H9 (cell line): Measurements from ENCODE around the gene EVI5. TPM values are rescaled to one million over a fixed set of nuclear protein-coding genes. Genes with fewer than 3 reads are reported as not detected.

Experiments used
- DNase-seq: peaks from one replicate; pipeline ENCODE4 v3.0.0-alpha.2; 2017
- H2AFZ ChIP-seq: one replicate; pipeline ENCODE4 v1.6.1; 2013; ENCODE audit warnings: mild to moderate bottlenecking, low read length, control low read depth, moderate library complexity
- H2AK5ac ChIP-seq: 2 replicates; pipeline ENCODE4 v1.6.1; 2013; ENCODE audit warnings: low read length, control low read depth, mixed read lengths; ENCODE audit not compliant: insufficient read length
- H2BK120ac ChIP-seq: one replicate; pipeline ENCODE4 v1.6.1; 2013; ENCODE audit warnings: low read depth, mild to moderate bottlenecking, low read length, control low read depth, inconsistent platforms; ENCODE audit not compliant: poor library complexity, severe bottlenecking
- H2BK12ac ChIP-seq: 2 replicates; pipeline ENCODE4 v1.6.1; 2013; ENCODE audit warnings: low read length, control low read depth, mixed read lengths, low read depth; ENCODE audit not compliant: insufficient read length
- H2BK15ac ChIP-seq: 2 replicates; pipeline ENCODE4 v1.6.1; 2013; ENCODE audit warnings: low read depth, low read length, control low read depth
- H2BK20ac ChIP-seq: one replicate; pipeline ENCODE4 v1.6.1; 2013; ENCODE audit warnings: low read depth, mild to moderate bottlenecking, low read length, control low read depth, inconsistent platforms; ENCODE audit not compliant: poor library complexity, severe bottlenecking
- H2BK5ac ChIP-seq: 2 replicates; pipeline ENCODE4 v1.6.1; 2013; ENCODE audit warnings: low read length, control low read depth, mixed read lengths; ENCODE audit not compliant: insufficient read length
- H3K14ac ChIP-seq: 2 replicates; pipeline ENCODE4 v1.6.1; 2013; ENCODE audit warnings: low read length, control low read depth; ENCODE audit not compliant: insufficient read depth
- H3K18ac ChIP-seq: 2 replicates; pipeline ENCODE4 v1.6.1; 2013; ENCODE audit warnings: low read depth, mild to moderate bottlenecking, mixed read lengths, low read length, control low read depth; ENCODE audit not compliant: insufficient read length
- H3K23ac ChIP-seq: 2 replicates; pipeline ENCODE4 v1.6.1; 2013; ENCODE audit warnings: low read length, control low read depth, mixed read lengths, low read depth; ENCODE audit not compliant: insufficient read length
- H3K23me2 ChIP-seq: 2 replicates; pipeline ENCODE4 v1.6.1; 2013; ENCODE audit warnings: low read depth, mild to moderate bottlenecking, mixed read lengths, low read length, control low read depth; ENCODE audit not compliant: insufficient read length, poor library complexity, severe bottlenecking
- H3K27ac ChIP-seq: 2 replicates; pipeline ENCODE4 v1.5.1; 2013; ENCODE audit warnings: low read length, control low read depth, mixed read lengths, low read depth; ENCODE audit not compliant: insufficient read length
- H3K27me3 ChIP-seq: 2 replicates; pipeline ENCODE4 v1.6.1; 2013; ENCODE audit warnings: low read length, control low read depth, inconsistent platforms; ENCODE audit not compliant: insufficient read depth
- H3K4ac ChIP-seq: 2 replicates; pipeline ENCODE4 v1.6.1; 2013; ENCODE audit warnings: low read depth, mild to moderate bottlenecking, control low read depth, inconsistent platforms, low read length, moderate library complexity
- H3K4me1 ChIP-seq: 2 replicates; pipeline ENCODE4 v1.6.1; 2013; ENCODE audit warnings: low read length, control low read depth, inconsistent platforms; ENCODE audit not compliant: insufficient read depth
- H3K4me2 ChIP-seq: 2 replicates; pipeline ENCODE4 v1.6.1; 2013; ENCODE audit warnings: low read length, control low read depth, mixed read lengths; ENCODE audit not compliant: insufficient read length, insufficient read depth
- H3K56ac ChIP-seq: 2 replicates; pipeline ENCODE4 v1.6.1; 2013; ENCODE audit warnings: low read depth, mild to moderate bottlenecking, mixed read lengths, low read length, control low read depth; ENCODE audit not compliant: insufficient read length
- H3K79me1 ChIP-seq: 2 replicates; pipeline ENCODE4 v1.6.1; 2013; ENCODE audit warnings: low read depth, mild to moderate bottlenecking, moderate library complexity, low read length, control low read depth, inconsistent platforms; ENCODE audit not compliant: insufficient read depth, poor library complexity, severe bottlenecking
- H3K79me2 ChIP-seq: 2 replicates; pipeline ENCODE4 v1.6.1; 2013; ENCODE audit warnings: low read length, control low read depth, inconsistent platforms; ENCODE audit not compliant: insufficient read depth
- H3K9ac ChIP-seq: 2 replicates; pipeline ENCODE4 v1.6.1; 2013; ENCODE audit warnings: low read length, control low read depth, mixed read lengths; ENCODE audit not compliant: insufficient read length; ENCODE audit errors: extremely low read depth
- H3K9me3 ChIP-seq: one replicate; pipeline ENCODE4 v1.6.1; 2013; ENCODE audit warnings: low read depth, low read length, inconsistent platforms; ENCODE audit not compliant: control insufficient read depth
- H3T11ph ChIP-seq: one replicate; pipeline ENCODE4 v1.6.1; 2013; ENCODE audit warnings: mild to moderate bottlenecking, low read length, control low read depth, inconsistent platforms
- H4K20me1 ChIP-seq: one replicate; pipeline ENCODE4 v1.6.1; 2013; ENCODE audit not compliant: control insufficient read depth, insufficient read length, insufficient read depth
- H4K5ac ChIP-seq: 2 replicates; pipeline ENCODE4 v1.6.1; 2013; ENCODE audit warnings: low read depth, mild to moderate bottlenecking, mixed read lengths, low read length, control low read depth; ENCODE audit not compliant: insufficient read length
- H4K8ac ChIP-seq: replicated peaks from 2 replicates; pipeline ENCODE4 v1.6.1; 2013; ENCODE audit warnings: low read length, control low read depth, mixed read lengths, low read depth; ENCODE audit not compliant: insufficient read length
- H4K91ac ChIP-seq: 2 replicates; pipeline ENCODE4 v1.6.1; 2013; ENCODE audit warnings: low read depth, mild to moderate bottlenecking, moderate library complexity, mixed read lengths, low read length, control low read depth; ENCODE audit not compliant: insufficient read length
- H3K27ac Mint-ChIP-seq, 3 experiments: 2 replicates in 2 of 3; 3 replicates in 1 of 3; pipeline ENCODE4 v1.8.0; 2020 to 2021; ENCODE audit warnings: mixed read lengths in 3 of 3, mild to moderate bottlenecking in 1 of 3, moderate library complexity in 1 of 3
- H3K27me3 Mint-ChIP-seq: 2 replicates; pipeline ENCODE4 v1.8.0; 2021; ENCODE audit warnings: low read depth, mild to moderate bottlenecking, moderate library complexity, mixed read lengths
- H3K36me3 Mint-ChIP-seq, 3 experiments: 2 replicates in 2 of 3; 3 replicates in 1 of 3; pipeline ENCODE4 v1.8.0; 2020 to 2021; ENCODE audit warnings: low read depth in 3 of 3, mixed read lengths in 3 of 3; ENCODE audit not compliant: insufficient read depth in 1 of 3
- H3K4me1 Mint-ChIP-seq, 2 experiments: 2 replicates each; pipeline ENCODE4 v1.8.0; 2020; ENCODE audit warnings: mixed read lengths in 2 of 2
- H3K4me3 Mint-ChIP-seq, 2 experiments: 2 replicates in 1 of 2; 3 replicates in 1 of 2; pipeline ENCODE4 v1.8.0; 2020 to 2021; ENCODE audit warnings: mild to moderate bottlenecking in 2 of 2, mixed read lengths in 2 of 2, moderate library complexity in 1 of 2
- H3K9me3 Mint-ChIP-seq, 2 experiments: 2 replicates in 1 of 2; 3 replicates in 1 of 2; pipeline ENCODE4 v1.8.0; 2020; ENCODE audit warnings: mild to moderate bottlenecking in 2 of 2, mixed read lengths in 2 of 2, moderate library complexity in 1 of 2
- WGBS: extraction: QIAGEN DNeasy Blood & Tissue Kit; methylation state at CpG from one replicate; pipeline ENCODE4 v1.1.7; 2013; ENCODE audit warnings: missing lambda C conversion rate, low lambda C conversion rate, mixed read lengths; ENCODE audit not compliant: insufficient read length; ENCODE audit errors: extremely low coverage; 5-methylcytosine and 5-hydroxymethylcytosine counted together
- total RNA-seq: library from RNA; stranded (reverse); gene quantifications from 2 replicates; pipeline ENCODE4 v1.2.1, GENCODE V29; 2021
- TF ChIP-seq, protein P1 (sequence below): fragments of 200-600 bp; sonication (generic); conservative IDR thresholded peaks from 3 replicates; pipeline ENCODE4 v1.8.0; 2021; ENCODE audit warnings: antibody characterized with exemption, mild to moderate bottlenecking

Gene EVI5
- total RNA-seq, 1 experiment from 2014 or later = 9.7 TPM

DNA sequence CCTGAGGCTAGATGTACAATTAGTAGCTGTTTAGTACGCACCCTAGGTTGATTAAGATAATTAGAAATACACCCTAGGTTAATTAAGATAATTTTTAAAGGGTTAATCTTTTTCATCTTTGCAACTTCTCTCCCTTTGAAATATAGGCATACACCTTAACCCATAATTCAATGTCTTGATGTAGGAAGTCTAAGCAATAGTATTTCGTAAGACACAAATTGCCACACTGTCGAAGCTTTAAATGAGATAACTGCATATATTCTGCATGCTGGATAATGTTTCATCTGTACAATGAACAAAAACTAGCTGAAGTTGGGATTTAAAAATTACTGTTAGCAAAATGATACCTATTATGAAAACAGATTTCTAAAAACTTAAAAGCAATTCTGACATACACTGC, 122.9 kb downstream of the EVI5 start:
- Histone ChIP-seq H2BK5ac (no peak overlapping the region), H2BK12ac (no peak overlapping the region), H4K8ac (no peak overlapping the region), H3K27ac (no peak overlapping the region), H3K56ac (no peak overlapping the region), H2BK15ac (no peak overlapping the region), H3K4ac (no peak overlapping the region), H3K4me2 (no peak overlapping the region), H4K5ac (no peak overlapping the region), H3K27me3 (no peaks in the 10 kb centered on the region), H2AK5ac (no peak overlapping the region), H3K23ac (no peak overlapping the region), H3K9ac (no peak overlapping the region), H2AFZ (no peak overlapping the region), H4K20me1 (no peaks in the 10 kb centered on the region), H3K14ac (no peak overlapping the region), H3K4me1 (no peaks in the 10 kb centered on the region), H3K9me3 (no peaks in the 10 kb centered on the region), H2BK20ac (no peak overlapping the region), H3K79me2 (no peaks in the 10 kb centered on the region), H3K18ac (no peak overlapping the region), H3K23me2 (no peaks in the 10 kb centered on the region), H4K91ac (no peak overlapping the region), H3K79me1 (no peaks in the 10 kb centered on the region), H2BK120ac (no peak overlapping the region), H3T11ph (no peak overlapping the region)
- Mint-ChIP-seq H3K27me3 (no peaks in the 10 kb centered on the region), H3K4me3 (no peak overlapping the region), H3K27ac (no peak overlapping the region), H3K9me3 (no peaks in the 10 kb centered on the region; a peak in 1 of 5 replicates), H3K4me1 (no peaks in the 10 kb centered on the region), H3K36me3 (peaks cover 0 to 8% (median 5%) of the 10 kb centered on the region in 3 experiments; a peak in 4 of 7 replicates)
- no CpG with 5 or more reads among the region's 3 CpGs for WGBS
- no peak for DNase-seq
- TF ChIP-seq, protein P1, sequence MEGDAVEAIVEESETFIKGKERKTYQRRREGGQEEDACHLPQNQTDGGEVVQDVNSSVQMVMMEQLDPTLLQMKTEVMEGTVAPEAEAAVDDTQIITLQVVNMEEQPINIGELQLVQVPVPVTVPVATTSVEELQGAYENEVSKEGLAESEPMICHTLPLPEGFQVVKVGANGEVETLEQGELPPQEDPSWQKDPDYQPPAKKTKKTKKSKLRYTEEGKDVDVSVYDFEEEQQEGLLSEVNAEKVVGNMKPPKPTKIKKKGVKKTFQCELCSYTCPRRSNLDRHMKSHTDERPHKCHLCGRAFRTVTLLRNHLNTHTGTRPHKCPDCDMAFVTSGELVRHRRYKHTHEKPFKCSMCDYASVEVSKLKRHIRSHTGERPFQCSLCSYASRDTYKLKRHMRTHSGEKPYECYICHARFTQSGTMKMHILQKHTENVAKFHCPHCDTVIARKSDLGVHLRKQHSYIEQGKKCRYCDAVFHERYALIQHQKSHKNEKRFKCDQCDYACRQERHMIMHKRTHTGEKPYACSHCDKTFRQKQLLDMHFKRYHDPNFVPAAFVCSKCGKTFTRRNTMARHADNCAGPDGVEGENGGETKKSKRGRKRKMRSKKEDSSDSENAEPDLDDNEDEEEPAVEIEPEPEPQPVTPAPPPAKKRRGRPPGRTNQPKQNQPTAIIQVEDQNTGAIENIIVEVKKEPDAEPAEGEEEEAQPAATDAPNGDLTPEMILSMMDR = no peak
